Endothelial cell of umbilical vein (primary cell): ENCODE data around the gene PLXNA4. TPM values are rescaled to one million over a fixed set of nuclear protein-coding genes. Genes with fewer than 3 reads are reported as not detected.

Experiments
- BruUV-seq: library from RNA; stranded (reverse); fragments of 400-500 nt; replicated peaks from 2 replicates; lab custom pipeline; 2021; lab: Mats Ljungman, UMichigan
- CTCF ChIA-PET: fragments of 300-600, 350-600 bp; sonication (Branson Sonifier 250); formaldehyde crosslinking; loops from one replicate; lab custom pipeline; 2021; ENCODE audit warnings: antibody characterized with exemption, inconsistent platforms; lab: Charles Lee
- POLR2A ChIA-PET: fragments of 300-600, 350-600 bp; sonication (Branson Sonifier 250); formaldehyde crosslinking; loops from one replicate; lab custom pipeline; 2021; ENCODE audit warnings: antibody characterized with exemption, inconsistent platforms; lab: Charles Lee
- DNase-seq: peaks from one replicate; pipeline ENCODE4 v3.0.0-alpha.2; 2011; ENCODE audit warnings: low read depth, low spot score
- FAIRE-seq: peaks from 2 replicates; lab custom pipeline; 2011; peaks lifted over from hg19 to GRCh38; lab: Jason Lieb, UNC
- H2AFZ ChIP-seq: 2 replicates; pipeline ENCODE4 v1.6.0; 2012; ENCODE audit warnings: low read depth, low read length, control low read depth, inconsistent platforms
- H3K27ac ChIP-seq: 2 replicates; pipeline ENCODE4 v1.5.1; 2011; ENCODE audit warnings: low read depth, mild to moderate bottlenecking, control low read depth, low read length, moderate library complexity; ENCODE audit not compliant: insufficient read depth
- H3K27me3 ChIP-seq, 2 experiments: 2 replicates each; pipeline versions ENCODE4 v1.6.0 to v1.6.1; 2011; ENCODE audit warnings: low read length in 2 of 2, mixed read lengths in 1 of 2; ENCODE audit not compliant: control insufficient read depth in 2 of 2, insufficient read depth in 2 of 2
- H3K36me3 ChIP-seq, 2 experiments: 2 replicates in 1 of 2; 3 replicates in 1 of 2; pipeline ENCODE4 v1.5.1; 2011; ENCODE audit warnings: low read length in 2 of 2, mild to moderate bottlenecking in 1 of 2, moderate library complexity in 1 of 2; ENCODE audit not compliant: control insufficient read depth in 2 of 2, insufficient read depth in 2 of 2; ENCODE audit errors: extremely low read depth in 1 of 2
- H3K4me1 ChIP-seq: 3 replicates; pipeline ENCODE4 v1.5.1; 2011; ENCODE audit warnings: mild to moderate bottlenecking, low read length; ENCODE audit not compliant: control insufficient read depth, insufficient read depth; ENCODE audit errors: extremely low read depth
- H3K4me2 ChIP-seq: 2 replicates; pipeline ENCODE4 v1.6.1; 2011; ENCODE audit warnings: low read length, control low read depth, mixed read lengths; ENCODE audit not compliant: insufficient read depth
- H3K4me3 ChIP-seq, 3 experiments: fragments of 200-600 bp in 1 of 3; sonication (generic), shearing (Covaris generic) in 1 of 3; replicated peaks in 1 of 3; 2 replicates each; pipeline ENCODE4 v1.5.1; 2011 to 2016; ENCODE audit warnings: control low read depth in 3 of 3, low read length in 3 of 3, mild to moderate bottlenecking in 2 of 3, inconsistent platforms in 1 of 3, low read depth in 1 of 3, moderate library complexity in 1 of 3; ENCODE audit not compliant: insufficient read depth in 1 of 3
- H3K79me2 ChIP-seq: 2 replicates; pipeline ENCODE4 v1.6.0; 2012; ENCODE audit warnings: low read length, inconsistent platforms; ENCODE audit not compliant: control insufficient read depth, insufficient read depth
- H3K9ac ChIP-seq: replicated peaks from 2 replicates; pipeline ENCODE3; 2011; ENCODE audit warnings: low read length, control low read depth; ENCODE audit not compliant: insufficient read depth; ENCODE audit errors: extremely low read depth
- H3K9me1 ChIP-seq: replicated peaks from 3 replicates; pipeline ENCODE4 v1.6.0; 2011; ENCODE audit warnings: mild to moderate bottlenecking, low read length; ENCODE audit not compliant: control insufficient read depth, insufficient read depth; ENCODE audit errors: extremely low read depth
- H3K9me3 ChIP-seq: replicated peaks from 2 replicates; pipeline ENCODE4 v1.5.1; 2012; ENCODE audit warnings: low read length, inconsistent platforms; ENCODE audit not compliant: control insufficient read depth, insufficient read depth
- H4K20me1 ChIP-seq: replicated peaks from 2 replicates; pipeline ENCODE3; 2011; ENCODE audit warnings: mild to moderate bottlenecking, low read length; ENCODE audit not compliant: control insufficient read depth, insufficient read depth; ENCODE audit errors: extremely low read depth
- CTCF ChIP-seq, 2 donors: IDR thresholded peaks; 1 replicate in 1 of 2; 2 replicates in 1 of 2; pipeline ENCODE4 v1.5.1; 2011; ENCODE audit warnings: low read length in 2 of 2, mild to moderate bottlenecking in 2 of 2, moderate library complexity in 2 of 2, control low read depth in 1 of 2, inconsistent platforms in 1 of 2, low read depth in 1 of 2; ENCODE audit not compliant: insufficient read depth in 1 of 2; ENCODE audit errors: extremely low read depth in 1 of 2
- EZH2 ChIP-seq: IDR thresholded peaks from 2 replicates; pipeline ENCODE4 v1.6.1; 2012; ENCODE audit warnings: borderline replicate concordance, low read depth, mild to moderate bottlenecking, moderate library complexity, low read length, inconsistent platforms; ENCODE audit not compliant: severe bottlenecking
- FOS ChIP-seq: IDR thresholded peaks from 2 replicates; pipeline ENCODE4 v1.6.1; 2011; ENCODE audit warnings: mild to moderate bottlenecking, low read length, moderate library complexity, borderline replicate concordance; ENCODE audit not compliant: insufficient read depth
- GATA2 ChIP-seq: IDR thresholded peaks from 2 replicates; pipeline ENCODE4 v1.7.0; 2011; ENCODE audit warnings: low read depth, mild to moderate bottlenecking, moderate library complexity, mixed read lengths, low read length; ENCODE audit not compliant: insufficient read length, insufficient read depth
- JUN ChIP-seq: IDR thresholded peaks from 2 replicates; pipeline ENCODE4 v1.6.1; 2011; ENCODE audit warnings: borderline replicate concordance, low read depth; ENCODE audit not compliant: insufficient read length, insufficient read depth
- MAX ChIP-seq: IDR thresholded peaks from 2 replicates; pipeline ENCODE4 v1.6.1; 2011; ENCODE audit not compliant: insufficient read depth, insufficient read length
- MYC ChIP-seq: IDR thresholded peaks from one replicate; pipeline ENCODE4 v1.6.1; 2011; ENCODE audit warnings: mild to moderate bottlenecking, low read depth, low read length
- POLR2A ChIP-seq: IDR thresholded peaks from 2 replicates; pipeline ENCODE4 v1.6.1; 2012; ENCODE audit warnings: low read depth, mild to moderate bottlenecking, control low read depth, low read length
- POLR2AphosphoS5 ChIP-seq: IDR thresholded peaks from 2 replicates; pipeline ENCODE4 v1.6.1; 2012; ENCODE audit warnings: low read depth, mild to moderate bottlenecking, control low read depth, low read length, moderate library complexity; ENCODE audit not compliant: insufficient read depth
- dilution Hi-C: fragments of 300-500 bp; cut with MboI; formaldehyde crosslinking; loops from one replicate; pipeline ENCODE4 v1.15.0; 2019; ENCODE audit warnings: low sequenced_read_pairs; ENCODE audit not compliant: extremely low pct_ligation_motif_present
- intact Hi-C: fragments of 100-400 bp; cut with micrococcal nuclease; formaldehyde crosslinking; loops from one replicate; pipeline ENCODE4 v1.10.0; 2022
- polyA plus RNA-seq, 4 experiments: library from polyadenylated mRNA; depleted of rRNA in 3 of 4; stranded (reverse) in 3 of 4; unstranded in 1 of 4; fragments of >200 nt; gene quantifications; 2 replicates each; pipeline versions ENCODE4 v1.2.1 to v1.2.3, GENCODE V29; 2011 to 2012; ENCODE audit warnings: missing spikeins in 1 of 4
- total RNA-seq: library from RNA; stranded (reverse); gene quantifications from 2 replicates; pipeline ENCODE4 v1.2.3, GENCODE V29; 2021

PLXNA4 gene
- total and polyA plus RNA-seq, 2 donors (not counting 3 experiments of a cell fraction or from before 2014, with no cell fraction given): 12.1 to 20.4 TPM

GRCh38 chr7:132148876-132149275 lies 427.4 kb downstream of the PLXNA4 start:
- Histone ChIP-seq H3K36me3 (peaks cover 0 to 21% of the 10 kb centered on the region in 2 experiments), H3K9ac (no peak overlapping the region), H3K4me1 (peaks cover 4% of the 10 kb centered on the region), H3K9me1 (no peaks in the 10 kb centered on the region), H3K27me3 (no peaks in the 10 kb centered on the region), H3K4me3 (no peak overlapping the region), H4K20me1 (no peaks in the 10 kb centered on the region), H2AFZ (no peak overlapping the region), H3K27ac (no peak overlapping the region), H3K9me3 (no peaks in the 10 kb centered on the region), H3K79me2 (no peaks in the 10 kb centered on the region), H3K4me2 (no peak overlapping the region)
- FAIRE-seq (no peak), DNase-seq (no peak)
- no peak for TF ChIP-seq MYC
- no peak for TF ChIP-seq JUN
- TF ChIP-seq CTCF (IDR thresholded peaks at IDR 0.05; ENCODE audit: extremely low read depth in 1 of 2, insufficient read depth in 1 of 2, low read depth in 1 of 2, low read length in 2 of 2): no peak
- TF ChIP-seq EZH2: no peak
- CTCF ChIA-PET: interaction anchor here (0.9 to 1.4 kb wide), 2 partner anchors 8 to 432 kb away, joined by 4 read pairs; no protein-coding TSS in a partner anchor
- BruUV-seq: no TSS peak
- dilution Hi-C loops: no loop called here
- intact Hi-C loops: loop anchor here (5.0 kb wide), 3 partner anchors 82 to 353 kb away; no protein-coding TSS in a partner anchor
- POLR2A ChIA-PET: no interaction called here

GRCh38 chr7:132145466-132145865 lies 430.8 kb downstream of the PLXNA4 start:
- Histone ChIP-seq H4K20me1 (no peaks in the 10 kb centered on the region), H3K79me2 (no peaks in the 10 kb centered on the region), H2AFZ (no peak overlapping the region), H3K9me3 (no peaks in the 10 kb centered on the region), H3K9me1 (no peaks in the 10 kb centered on the region), H3K27me3 (no peaks in the 10 kb centered on the region), H3K36me3 (peaks cover 0 to 19% of the 10 kb centered on the region in 2 experiments), H3K4me2 (no peak overlapping the region), H3K9ac (no peak overlapping the region), H3K27ac (peak overlapping the region; percentile 49), H3K4me1 (peaks cover 8% of the 10 kb centered on the region), H3K4me3 (no peak overlapping the region)
- TF ChIP-seq MYC: no peak
- peak; percentile 44 for TF ChIP-seq POLR2AphosphoS5
- TF ChIP-seq FOS: peak; percentile 92
- TF ChIP-seq JUN: peak; percentile 80
- peak in 1 of 2 donors; percentile 18 for TF ChIP-seq CTCF (IDR thresholded peaks at IDR 0.05; ENCODE audit: extremely low read depth in 1 of 2, insufficient read depth in 1 of 2, low read depth in 1 of 2, low read length in 2 of 2)
- no peak for TF ChIP-seq GATA2
- TF ChIP-seq POLR2A: no peak
- TF ChIP-seq MAX: no peak
- no peak for TF ChIP-seq EZH2
- FAIRE-seq: peak; percentile 97
- intact Hi-C loops: loop anchor here (1.0 to 5.0 kb wide), 6 partner anchors 78 to 435 kb away; no protein-coding TSS in a partner anchor
- ChIA-PET POLR2A (no interaction called here), CTCF (interaction anchor here (0.9 to 1.9 kb wide), 10 partner anchors 9 to 435 kb away, joined by 3 to 10 read pairs (median 6); no protein-coding TSS in a partner anchor)
- peak; percentile 88 for DNase-seq
- BruUV-seq: no TSS peak
- dilution Hi-C loops: no loop called here
